ENCODE results near the gene GOLGA6B.
"Not testable (repeated sequence)": the region's sequence is repeated elsewhere in the genome, so short reads cannot be mapped to it uniquely, and the experiment has no call there.

GOLGA6B gene, protein sequence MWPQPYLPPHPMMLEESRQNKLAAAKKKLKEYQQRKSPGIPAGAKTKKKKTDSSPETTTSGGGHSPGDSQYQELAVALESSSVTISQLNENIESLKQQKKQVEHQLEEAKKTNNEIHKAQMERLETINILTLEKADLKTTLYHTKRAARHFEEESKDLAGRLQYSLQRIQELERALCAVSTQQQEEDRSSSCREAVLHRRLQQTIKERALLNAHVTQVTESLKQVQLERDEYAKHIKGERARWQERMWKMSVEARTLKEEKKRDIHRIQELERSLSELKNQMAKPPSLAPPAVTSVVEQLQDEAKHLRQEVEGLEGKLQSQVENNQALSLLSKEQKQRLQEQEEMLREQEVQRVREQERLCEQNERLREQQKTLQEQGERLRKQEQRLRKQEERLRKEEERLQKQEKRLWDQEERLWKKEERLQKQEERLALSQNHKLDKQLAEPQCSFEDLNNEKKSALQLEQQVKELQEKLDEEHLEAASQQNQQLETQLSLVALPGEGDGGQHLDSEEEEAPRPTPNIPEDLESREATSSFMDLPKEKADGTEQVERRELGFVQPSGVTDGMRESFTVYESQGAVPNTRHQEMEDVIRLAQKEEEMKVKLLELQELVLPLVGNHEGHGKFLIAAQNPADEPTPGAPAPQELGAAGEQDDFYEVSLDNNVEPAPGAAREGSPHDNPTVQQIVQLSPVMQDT

DNA sequence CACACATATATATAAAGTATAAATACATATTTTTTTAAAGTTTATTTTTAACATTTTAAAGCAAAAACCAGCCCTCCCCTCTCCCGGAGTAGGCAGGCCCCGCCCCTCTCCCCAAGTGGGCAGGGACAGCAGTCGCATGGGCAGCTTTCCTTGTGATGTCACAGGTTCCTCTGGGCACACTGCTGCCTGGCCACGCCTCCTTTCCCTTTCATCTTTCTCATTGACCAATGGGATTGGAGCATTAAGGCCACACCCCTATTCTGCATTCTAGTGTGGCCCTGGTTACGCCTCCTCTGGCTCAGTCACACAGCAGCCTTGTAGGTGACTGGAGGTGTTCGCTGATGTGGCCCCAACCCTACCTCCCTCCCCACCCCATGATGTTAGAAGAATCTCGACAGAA is at the start of gene GOLGA6B:
TSS of gene GOLGA6B (plus strand) at position 301 of the 400 bp plus-strand sequence. CDS start at position 342, 41 bp downstream.
- not testable (repeated sequence) for DNase-seq

DNA sequence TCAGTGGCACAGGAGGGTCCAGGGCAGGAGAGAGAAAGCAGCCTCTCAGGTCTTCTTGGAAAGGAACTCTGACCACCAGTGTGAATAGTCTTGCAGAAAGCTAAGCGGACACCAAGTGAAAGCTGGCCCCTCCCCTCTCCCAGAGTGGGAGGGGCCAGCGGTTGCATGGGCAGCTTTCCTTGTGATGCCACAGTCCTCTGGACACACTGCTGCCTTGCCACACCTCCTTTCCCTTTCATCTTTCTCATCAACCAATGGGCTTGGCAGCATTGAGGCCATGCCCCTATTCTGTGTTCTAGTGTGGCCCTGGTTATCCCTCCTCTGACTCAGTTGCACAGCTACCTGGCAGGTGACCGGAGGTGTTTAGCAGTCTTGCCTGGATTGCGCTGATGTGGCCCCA is 49.7 kb upstream of the GOLGA6B start:
- no peak for DNase-seq

DNA sequence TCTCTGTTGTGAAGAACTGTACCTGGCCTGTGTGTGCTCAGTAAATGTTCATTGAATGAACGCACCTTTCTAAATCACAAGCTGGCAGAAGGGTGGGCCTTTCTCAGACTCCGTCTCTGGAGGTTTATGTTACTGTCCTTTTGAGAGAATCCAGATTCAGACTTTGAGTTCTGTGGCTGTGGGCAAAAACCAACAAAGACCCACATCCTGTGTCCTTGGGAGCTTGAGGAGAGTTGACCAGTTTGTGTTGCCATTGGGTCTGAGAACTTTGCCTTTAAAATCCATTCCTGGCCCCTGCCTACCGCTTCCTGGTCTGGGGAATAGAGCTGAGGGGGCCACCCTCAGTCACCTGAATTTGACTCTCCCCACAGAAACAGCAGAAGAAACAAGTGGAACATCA is 46.4 kb upstream of the GOLGA6B start:
- DNase-seq, result not testable (repeated sequence)

DNA sequence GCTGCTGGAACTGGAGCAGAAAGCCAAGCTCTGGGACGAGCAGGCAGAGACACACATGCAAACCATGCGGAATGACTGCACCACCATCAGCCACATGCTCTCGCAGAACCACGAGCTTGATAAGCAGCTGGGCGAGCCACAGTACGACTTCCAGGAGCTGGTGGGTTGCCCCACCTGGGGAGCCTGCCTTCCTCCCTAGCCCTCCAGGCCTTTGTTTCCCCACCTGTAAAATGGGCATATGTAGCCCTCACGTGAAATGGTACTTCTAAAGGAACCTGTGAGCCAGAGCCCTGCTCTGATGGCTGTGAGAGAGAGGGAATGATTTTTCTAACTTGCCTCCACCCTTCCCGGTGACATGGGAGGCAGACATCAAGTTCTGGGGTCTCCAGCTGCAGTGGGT is 44.6 kb upstream of the GOLGA6B start:
- DNase-seq, result no peak

DNA sequence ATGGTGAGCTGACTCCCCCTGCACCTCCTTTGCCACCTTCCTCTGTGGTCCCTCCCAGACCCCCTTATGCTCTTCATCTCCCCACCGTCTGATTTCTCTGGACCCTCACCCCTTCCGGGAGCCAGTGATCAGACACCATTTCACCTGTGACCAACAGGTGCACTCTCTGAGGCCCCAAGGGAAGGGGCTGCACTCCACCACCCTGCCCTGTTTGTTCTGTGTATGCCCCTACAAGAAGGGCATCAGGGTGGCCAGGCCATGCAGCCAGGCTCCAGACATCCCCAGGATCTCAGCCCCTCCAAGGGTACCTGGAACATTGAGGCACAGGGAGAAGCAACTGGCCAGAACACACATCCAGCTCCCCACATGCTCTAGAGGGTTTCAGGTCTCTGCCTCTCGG is 42.2 kb upstream of the GOLGA6B start:
- DNase-seq, result not testable (repeated sequence)

DNA sequence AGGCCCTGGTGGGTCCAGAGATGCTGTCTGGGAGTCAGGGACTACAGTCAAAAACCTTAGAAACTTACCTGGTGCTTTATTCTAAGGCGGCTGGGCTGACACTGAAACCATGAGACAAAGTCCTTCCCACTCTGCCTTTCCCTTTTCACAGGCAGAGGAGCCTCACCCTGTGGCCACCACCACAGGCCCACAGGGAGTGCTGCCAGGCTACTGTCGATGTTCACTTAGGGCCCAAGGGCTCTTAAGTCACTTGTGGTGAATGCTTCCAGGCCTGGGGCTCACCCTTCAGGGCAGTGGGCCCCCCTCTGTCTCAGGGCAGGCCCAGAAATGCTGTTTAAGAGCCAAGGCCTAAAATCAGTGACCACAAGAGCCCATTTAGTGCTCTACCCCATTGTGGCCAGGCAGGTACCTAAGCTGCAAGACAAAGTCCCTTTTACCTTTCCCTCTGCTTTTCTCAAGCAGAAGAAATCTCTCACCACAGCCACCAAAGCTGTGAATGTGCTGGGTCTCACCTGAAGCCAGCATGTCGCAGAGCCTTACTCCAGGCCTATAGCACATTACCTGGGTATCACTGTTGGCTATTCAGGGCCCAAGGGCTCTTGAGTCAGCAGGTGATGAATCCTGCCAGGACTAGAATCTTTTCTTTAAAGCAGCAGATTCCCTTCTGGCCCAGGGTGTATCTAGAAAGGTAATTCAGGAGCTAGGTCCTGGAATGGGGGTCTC is 39.5 kb upstream of the GOLGA6B start:
- no peak for DNase-seq

DNA sequence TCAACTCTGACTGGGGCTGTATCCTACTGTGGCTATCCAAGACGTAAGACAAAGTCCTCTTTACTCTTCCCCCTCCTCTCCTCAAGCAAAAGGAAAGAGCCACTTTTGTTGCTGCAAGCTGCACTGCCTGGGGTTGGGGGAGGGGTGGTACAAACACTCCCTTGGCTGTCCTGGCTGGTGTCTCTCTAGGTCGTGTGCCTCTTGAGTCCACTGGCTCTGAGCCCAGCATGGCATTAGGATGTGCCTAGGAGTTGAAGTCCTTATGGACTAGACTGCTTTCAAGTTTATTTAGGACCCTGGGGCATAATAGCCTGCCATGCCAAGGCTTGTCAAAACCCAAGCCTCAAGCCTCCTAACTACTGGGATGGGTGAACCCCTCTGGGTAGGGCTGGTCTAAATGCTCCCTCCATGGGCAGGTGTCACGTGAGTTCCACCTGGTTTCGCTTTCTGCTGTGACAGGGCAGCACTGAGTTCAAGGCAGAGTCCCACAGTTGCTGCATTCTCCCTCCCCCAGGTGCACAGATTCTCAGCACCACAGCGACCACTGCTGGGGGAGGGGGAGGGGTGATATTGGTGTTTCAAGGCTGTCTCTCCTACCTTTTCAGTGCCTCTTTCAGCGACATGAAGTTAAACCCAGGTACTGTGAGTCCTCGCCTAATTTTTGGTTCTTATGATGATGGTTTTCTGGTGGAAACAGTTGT is 38.8 kb upstream of the GOLGA6B start:
- not testable (repeated sequence) for DNase-seq

DNA sequence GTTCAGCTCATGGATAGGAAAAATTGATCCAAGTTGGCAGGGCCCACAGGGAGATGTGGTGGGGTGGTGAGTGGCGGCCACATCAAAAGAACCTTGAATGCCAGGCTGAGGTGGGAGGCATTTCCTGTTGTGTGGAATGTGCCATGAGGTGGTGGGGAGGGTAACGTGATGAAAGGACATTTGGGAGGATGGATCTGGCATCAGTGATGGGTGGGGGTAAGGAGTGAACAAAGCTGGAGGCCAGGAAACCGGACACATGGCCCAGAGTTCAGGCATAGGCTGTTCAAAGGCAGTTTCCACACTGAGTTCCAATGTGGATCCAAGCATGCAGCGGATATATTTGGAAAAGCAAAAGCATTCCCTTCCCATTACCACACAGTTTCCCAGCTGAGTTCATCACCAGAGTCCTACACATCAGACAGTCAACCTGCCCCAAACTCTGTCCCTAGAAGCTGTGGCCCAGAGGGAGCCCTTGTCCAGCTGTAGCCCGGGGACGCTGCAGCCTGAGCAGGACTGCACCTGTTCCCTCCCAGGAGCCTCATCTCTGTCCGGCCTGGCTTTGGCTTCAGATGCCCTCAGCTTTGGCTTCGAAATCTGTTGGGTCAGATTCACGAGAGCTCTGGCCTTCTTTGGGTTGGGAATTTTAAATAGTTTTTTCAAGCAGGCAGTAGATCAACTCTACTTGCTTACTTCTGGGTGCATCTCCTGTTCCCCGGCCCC is 37.8 kb upstream of the GOLGA6B start:
- DNase-seq, result no peak

DNA sequence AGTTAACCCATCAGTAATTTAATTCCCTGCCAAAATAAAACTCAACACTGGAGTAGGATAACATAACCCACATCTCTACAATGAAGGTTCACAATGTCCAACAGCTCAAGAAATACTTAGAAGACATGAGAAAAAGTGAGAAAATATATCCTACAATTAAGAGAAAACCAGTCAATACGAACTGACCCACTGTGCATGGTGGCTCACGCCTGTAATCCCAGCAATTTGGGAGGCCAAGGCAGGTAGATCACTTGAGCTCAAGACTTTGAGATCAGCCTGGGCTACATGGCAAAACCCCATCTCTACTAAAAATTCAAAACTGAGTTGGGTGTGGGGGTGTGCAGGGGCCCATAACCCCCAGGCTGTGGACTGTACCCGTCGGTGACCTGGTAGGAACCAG is 30.6 kb upstream of the GOLGA6B start:
- not testable (repeated sequence) for DNase-seq

DNA sequence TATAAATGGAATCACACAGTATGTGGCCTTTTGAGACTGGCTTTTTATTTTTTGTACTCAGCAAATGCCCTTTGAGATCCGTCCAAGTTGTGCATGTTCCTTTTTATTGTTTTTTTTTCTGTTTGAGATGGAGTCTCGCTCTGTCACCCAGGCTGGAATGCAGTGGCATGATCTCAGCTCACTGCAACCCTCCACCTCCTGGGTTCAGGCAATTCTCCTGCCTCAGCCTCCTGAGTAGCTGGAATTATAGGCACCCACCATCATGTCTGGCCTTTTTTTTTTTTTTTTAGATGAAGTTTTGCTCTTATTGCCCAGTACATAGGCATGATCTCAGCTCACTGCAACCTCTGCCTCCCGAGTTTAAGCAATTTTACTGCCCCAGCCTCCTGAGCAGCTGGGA is 28.3 kb upstream of the GOLGA6B start:
- DNase-seq, result not testable (repeated sequence)

DNA sequence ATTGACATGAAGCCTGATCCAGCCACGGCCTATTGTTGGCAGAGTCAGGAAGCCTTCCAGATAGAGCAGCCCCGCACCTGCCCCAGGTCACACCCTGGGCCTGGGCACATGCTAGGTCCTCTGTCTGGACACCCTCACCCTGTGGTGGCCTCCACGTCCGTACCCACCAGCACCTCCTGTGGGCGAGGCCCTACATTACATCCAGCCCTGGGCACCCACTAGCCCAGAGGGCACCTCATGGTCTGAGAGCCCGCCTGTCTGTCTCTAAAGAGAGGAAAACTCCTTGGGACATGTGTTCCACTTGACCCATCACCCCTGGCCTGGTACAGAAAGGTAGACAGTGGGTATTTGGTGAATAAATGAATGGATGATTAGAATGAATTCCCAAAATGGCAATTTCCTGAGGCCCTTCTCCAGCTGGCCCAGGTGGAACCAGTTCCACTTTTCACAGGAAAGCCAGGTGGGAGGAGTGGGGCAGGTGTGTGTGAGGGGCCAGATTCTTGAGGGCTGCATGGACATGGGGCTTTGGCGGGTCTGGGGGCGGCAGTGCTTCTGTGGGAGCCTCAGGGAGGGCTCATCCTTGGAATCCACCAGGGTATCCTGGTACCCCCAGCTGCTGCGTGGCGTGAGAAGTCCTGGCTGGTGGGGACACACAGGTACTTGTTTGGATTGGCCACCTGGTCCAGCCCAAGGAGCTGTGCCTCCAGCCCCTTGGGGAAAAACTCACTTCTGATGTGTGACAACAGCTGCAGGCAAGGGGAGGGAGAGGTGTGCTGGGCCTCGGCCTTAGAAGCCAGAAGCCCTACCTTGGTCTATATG is 26.0 kb upstream of the GOLGA6B start:
- not testable (repeated sequence) for DNase-seq

DNA sequence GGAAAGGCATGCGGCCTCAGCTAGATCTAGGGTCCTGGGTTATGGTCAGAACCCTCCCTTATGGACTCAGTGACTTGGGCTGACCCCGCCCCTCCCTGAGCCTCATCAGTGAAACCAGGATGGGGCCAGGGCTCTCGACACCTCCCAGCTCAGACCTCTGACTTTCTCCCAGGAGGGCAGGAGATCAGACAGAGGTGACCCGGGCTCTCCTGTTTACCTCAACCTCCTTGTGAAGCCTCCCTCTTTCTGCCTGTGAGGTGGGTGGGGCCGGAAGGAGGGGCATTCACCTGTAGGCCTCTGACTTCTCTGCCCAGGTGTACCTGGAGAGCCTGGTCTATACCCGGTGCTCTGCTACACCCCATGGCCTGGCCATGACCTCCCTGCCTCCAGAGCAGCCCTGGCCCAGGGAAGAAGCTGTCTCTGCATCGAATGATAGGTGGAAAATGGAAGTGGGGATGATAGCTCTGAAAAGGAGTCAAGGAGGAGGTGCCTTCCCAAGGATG is 25.4 kb upstream of the GOLGA6B start:
- DNase-seq, result not testable (repeated sequence)

DNA sequence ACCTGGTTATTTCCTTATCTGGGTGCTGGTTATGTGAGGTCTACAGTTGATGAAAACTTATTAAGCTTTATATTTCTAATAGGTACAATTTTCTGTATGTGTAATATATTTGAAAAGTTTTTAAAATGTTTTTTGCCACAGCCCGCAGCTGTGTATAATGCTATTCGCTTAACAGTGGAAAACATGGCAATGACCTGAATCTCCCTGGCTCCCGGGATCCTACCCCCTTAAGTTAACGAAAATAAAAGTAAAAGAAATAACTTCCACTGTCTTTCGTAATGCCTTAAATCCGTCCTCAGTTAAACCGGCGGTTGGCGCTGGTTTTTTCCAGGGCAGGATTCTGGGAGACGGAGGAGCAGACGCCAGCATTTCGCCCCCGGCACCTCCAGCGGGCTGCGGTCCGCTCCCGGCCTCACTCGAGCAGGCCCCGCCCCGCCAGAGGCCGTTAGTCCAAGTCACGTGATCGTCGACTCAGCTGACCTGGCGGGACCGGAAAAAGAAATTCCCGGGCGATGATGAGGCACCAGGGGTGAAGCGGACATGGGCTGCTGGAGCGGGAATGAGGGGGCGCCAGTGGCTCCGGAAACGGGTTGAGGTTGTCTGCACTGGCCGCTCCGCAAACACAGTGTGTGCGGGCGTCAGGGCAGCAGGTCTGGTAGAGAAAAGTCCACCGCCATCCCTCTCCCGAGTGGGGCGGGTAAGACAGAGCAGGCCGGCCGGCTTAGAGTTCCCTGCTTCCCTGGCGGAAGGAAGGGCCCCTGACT is 17.8 kb upstream of the GOLGA6B start:
- not testable (repeated sequence) for DNase-seq

DNA sequence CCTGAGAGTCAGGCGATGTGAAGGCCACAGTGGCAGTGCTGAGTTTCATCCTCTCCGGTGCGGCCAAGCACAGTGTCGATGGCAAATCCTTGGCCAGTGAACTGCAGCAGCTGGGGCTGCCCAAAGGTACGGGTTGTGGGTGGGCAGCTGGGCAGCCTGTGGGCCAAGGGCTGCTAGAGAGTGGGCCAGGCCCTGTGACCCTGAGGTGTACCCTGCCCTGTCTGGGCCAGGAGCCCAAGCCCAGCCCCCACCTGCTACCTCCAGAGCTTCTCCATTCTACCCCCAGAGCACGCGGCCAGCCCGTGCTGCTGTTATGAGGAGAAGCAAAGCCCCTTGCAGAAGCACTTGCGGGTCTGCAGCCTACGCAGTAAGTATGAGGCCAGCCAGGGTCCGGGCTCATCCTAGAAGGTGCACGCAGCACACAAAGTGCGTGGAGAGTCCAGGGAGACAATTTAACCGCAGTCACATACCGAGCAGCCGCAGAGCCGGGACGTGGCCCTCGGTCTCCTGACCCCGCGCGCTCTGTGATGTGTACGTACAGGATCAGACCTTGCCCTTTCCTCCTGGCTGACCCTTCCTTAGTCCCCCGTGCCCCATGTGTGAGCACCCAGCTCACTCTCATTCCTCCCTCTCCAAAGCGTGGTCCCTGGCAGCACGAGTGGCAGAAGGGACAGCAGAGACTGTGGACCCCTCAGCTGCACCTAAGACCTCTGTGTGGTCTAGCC is 14.6 kb upstream of the GOLGA6B start:
- not testable (repeated sequence) for DNase-seq

DNA sequence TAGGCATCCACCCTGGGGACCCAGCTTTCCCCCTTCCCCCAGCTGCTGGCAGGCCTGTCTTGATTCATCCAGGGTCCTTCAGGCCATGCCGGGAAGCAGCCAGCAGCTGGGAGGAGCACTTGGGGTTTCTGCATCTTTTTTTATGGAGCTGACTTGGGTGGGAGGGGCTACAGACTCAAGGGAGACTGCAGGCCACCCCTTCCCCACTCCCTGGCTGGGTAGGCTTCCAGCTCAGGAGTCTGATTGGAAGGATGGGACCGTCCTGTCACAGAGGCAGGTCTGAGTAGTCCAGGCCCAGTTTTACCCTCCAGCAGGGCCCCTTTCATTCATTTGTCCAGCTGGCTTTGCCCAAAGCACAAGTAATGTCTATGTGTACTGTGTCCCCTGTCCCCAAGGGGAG is 12.2 kb upstream of the GOLGA6B start:
- DNase-seq, result not testable (repeated sequence)

DNA sequence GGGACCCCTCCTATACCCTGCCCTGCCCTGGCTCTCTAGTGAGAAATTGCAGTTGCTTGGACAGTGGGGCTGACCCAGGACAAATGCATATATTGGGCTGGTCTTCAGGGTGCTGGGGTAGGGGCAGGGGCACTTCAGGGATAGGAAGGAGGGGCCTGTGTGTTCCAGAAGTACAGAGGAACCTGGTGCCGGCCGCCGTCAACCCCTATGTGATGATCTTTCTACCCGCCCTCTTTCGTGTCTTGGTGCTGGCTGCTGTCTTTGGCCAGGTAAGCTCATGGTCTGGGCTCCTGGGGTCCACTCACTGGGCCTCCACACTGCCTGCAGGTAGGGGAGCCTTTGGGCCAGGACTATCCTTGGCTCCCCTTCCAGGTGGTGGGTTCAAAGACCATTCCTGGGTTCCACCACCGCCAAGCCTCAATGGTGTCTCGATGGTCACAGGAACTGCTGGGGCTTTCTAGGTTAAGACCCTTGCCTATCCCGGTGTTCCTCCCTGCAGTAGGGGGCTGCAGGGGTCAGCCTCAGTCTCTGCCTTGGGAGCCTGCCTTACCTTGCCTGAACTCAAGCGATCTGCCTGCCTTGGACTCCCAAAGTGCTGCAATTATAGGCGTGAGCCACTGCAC is 5.8 kb upstream of the GOLGA6B start:
- DNase-seq, result not testable (repeated sequence)

DNA sequence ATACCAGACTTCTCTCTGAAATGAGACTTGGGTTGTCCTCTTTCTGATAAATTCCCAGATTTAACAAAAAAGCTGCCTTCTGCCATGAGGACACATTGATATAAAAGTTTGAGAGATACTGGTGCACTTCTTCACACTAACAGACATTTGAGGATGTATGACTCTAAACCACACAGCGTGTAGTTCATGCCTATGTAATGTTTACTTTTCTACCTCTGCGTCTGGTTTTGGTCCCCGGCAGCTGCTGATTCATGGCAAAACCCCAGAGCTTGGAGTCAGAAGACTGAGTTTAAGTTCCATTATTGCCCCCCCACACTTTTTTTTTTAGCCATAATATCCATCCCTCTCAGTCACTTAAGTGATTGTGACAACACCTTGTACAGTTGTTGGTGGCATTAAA is 1.5 kb downstream of the GOLGA6B start:
- DNase-seq, result not testable (repeated sequence)

DNA sequence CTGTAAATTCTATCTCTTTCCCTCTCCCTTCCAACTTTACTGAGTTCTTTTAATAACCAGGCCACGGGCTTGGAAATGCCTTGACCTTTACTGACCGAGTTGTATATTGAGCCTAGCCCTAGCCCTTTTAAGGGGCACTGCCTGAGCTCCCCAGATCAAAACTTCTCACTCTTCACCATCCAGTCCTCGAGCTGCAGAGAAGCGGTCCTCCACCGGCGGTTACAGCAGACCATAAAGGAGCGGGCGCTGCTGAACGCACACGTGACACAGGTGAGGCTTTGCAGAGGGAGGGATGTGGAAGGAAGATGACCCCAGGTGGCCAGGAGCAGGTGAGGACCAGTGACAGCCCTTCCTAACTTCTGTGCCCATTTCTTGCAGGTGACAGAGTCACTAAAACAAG is 6.6 kb downstream of the GOLGA6B start:
- DNase-seq, result not testable (repeated sequence)

DNA sequence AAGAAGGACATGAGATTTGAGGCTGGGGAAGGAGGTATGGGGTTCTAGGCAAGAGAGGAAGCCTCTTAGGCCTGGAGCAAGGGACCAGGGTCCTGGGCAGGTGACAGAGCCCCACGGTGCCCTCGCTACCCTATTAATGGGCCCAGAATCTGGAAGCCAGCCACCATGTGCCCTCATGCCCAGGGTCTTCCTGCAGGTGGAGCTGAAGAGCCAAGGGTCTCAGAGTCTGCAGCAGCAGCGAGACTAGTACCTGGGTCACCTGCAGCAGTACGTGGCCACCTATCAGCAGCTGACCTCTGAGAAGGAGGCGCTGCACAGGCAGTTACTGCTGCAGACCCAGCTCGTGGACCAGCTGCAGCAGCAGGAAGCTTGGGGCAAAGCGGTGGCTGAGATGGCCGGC is 9.4 kb downstream of the GOLGA6B start:
- not testable (repeated sequence) for DNase-seq
